HTERT RPE-1 (cell line): ENCODE results near the gene BABAM2.

Experiments used
- in situ Hi-C: fragments of 300-500 bp; cut with MboI; formaldehyde crosslinking; loops from 4 replicates; pipeline ENCODE4 v1.14.3; 2020; ENCODE audit warnings: low sequenced_read_pairs

BABAM2 gene

GRCh38 chr2:28152585-28153280 is 262.2 kb downstream of the BABAM2 start:
- in situ Hi-C loops = no loop called here

DNA sequence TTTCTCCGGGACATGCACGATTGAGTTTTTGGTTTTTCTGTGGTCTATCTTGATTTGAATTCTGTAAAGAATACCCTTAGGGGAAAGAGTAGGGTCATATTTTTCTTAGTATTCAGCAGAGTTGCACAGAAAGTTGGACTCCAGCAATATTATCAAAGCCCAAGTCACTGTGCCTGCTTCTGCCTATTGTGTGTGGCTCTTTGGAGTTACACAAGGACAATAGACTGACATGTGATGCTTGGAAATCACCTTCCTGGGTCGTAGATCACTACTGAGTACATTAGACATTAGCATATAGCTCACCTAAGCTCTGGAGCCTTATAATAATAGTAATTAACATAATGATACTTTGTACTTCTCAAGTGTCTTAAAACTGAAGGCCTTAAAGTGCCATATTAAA is 263.3 kb downstream of the BABAM2 start:
- in situ Hi-C loops = no loop called here

DNA sequence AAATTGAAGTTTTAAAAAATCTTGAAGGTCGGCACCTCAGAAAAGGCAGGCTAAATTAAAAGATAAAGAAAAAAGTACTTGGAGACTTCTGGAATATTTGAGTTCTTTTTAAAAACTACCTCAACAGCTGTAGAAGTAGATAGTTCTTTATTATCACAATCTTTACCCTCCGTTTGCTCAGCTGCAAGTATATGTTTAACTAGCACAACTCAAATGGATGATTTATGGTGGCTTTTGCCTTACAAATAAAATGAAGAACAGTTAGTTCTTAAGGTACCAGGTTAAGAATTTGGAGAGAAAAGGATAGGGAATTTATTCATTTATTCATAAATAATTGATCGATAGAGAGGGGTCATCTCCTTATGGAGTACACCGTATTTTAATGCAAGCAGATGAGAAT is 264.6 kb downstream of the BABAM2 start:
- in situ Hi-C loops = no loop called here

GRCh38 chr2:28155627-28156026 is 265.1 kb downstream of the BABAM2 start:
- in situ Hi-C loops = no loop called here

GRCh38 chr2:28158791-28159190 is 268.3 kb downstream of the BABAM2 start:
- in situ Hi-C loops = no loop called here

DNA sequence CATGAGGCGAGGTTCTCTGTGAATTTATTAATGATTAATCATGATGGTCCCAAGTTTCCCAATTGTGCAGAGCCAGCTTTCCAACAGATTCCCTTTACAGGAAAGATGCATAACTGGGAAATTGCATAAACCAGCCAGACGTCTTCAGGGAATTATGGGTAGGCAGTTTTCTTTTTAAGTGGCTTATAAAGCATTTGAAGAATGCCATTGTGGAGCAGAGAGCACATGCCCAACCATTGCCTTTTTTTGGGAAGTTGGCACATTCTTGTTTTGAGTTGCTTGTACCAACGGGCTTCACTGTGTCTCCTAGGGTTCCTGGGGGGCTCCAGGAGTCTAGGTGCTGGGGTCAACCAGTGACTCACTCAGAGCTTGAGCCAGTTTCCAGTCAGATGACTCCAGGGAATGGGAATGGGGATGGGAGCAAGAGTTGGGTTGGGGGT is 270.5 kb downstream of the BABAM2 start:
- in situ Hi-C loops = no loop called here

DNA sequence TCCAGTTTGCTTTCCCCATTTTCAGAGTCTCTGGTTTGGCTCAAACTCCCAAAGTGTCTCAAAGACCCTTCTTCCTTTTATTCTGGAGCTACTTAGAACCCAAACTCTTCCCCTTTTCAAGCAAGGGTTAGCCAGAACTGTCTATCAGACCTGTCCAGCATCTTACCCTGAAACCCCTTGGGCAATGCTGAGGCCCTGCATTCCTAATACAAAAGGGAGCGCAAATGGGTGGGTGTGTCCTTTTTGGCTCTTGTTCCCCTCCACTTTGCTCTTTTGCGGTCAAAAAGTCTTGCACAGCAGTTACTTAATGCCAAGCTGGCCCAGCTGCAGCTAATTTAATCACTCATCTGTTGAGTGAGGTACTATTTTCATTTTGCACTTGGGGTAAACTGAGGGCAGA is 270.9 kb downstream of the BABAM2 start:
- in situ Hi-C loops = no loop called here

- in situ Hi-C loops = no loop called here
Observed at GRCh38 chr2:28162564-28162963, 272.0 kb downstream of the BABAM2 start.

GRCh38 chr2:28163028-28163427 is 272.5 kb downstream of the BABAM2 start:
- in situ Hi-C loops = no loop called here

GRCh38 chr2:28163627-28164279 is 273.2 kb downstream of the BABAM2 start:
- in situ Hi-C loops = no loop called here

DNA sequence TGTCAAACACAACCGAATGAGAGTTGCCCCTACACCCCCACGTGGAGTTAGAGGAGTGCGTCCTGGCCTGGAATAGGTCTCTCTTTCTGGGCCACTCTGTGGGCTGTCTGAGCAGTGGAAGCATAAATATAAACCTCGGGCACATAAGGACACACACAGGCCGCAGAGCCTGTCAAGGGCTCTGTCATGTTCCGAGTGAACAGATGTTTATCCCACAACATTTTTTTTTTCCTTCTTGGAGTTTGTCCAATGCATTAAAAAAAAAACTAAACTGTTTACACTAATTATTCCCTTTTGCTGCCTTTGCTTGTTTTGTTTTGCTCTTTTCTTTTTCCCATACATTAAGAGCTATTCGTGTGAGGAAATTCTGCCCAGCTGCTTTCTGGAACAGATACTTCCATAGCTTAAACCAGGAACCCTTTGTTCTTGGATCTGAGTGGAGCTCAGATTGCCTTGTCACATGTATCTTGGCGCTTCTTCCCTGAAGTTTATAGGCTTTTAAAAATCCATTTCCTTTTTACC is 273.8 kb downstream of the BABAM2 start:
- in situ Hi-C loops = no loop called here

DNA sequence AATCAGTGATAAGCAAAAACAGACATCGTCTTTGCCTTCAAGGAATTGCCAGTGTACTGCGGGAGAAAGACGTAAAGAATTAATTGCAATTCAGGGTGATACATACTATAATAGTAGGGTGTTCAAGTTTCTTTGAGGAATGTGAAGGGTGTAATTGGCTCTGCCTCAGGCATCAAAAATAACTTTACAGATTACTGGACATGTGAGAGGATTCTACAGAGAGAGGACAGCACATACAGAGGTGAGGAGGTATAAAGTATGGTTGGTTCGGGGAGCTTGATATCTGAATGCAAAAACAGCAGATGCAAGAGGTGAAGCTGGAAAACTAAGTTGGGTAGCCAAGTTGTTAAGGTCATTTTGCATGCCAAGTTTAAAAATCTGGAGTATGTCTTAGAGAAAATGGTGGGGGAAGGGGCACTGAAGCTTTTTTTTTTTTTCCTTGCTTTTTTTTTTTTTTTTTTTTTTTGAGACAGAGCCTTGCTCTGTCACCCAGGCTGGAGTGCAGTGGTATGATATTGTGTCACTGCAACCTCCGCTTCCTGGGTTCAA is 274.6 kb downstream of the BABAM2 start:
- in situ Hi-C loops = no loop called here

- in situ Hi-C loops = no loop called here
Observed at GRCh38 chr2:28166956-28167355, 276.4 kb downstream of the BABAM2 start.

GRCh38 chr2:28168376-28168775 is 277.8 kb downstream of the BABAM2 start:
- in situ Hi-C loops = no loop called here

DNA sequence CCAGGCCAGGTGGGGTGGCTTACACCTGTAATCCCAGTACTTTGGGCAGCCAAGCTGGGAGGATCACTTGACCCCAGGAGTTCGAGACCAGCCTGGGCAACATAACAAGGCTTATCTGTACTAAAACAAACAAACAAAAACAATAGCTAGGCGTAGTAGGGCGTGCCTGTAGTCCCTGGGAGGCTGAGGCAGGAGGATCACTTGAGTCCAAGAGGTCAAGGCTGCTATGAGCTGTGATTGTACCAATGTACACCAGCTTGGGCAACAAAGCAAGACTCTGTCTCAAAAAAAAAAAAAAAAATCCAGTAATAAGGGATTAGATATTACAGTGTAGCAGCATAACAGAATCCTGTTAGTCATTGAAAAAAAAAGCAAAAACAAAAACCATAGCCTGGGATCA is 279.0 kb downstream of the BABAM2 start:
- in situ Hi-C loops = no loop called here

GRCh38 chr2:28172114-28172898 is 281.8 kb downstream of the BABAM2 start:
- in situ Hi-C loops = no loop called here

DNA sequence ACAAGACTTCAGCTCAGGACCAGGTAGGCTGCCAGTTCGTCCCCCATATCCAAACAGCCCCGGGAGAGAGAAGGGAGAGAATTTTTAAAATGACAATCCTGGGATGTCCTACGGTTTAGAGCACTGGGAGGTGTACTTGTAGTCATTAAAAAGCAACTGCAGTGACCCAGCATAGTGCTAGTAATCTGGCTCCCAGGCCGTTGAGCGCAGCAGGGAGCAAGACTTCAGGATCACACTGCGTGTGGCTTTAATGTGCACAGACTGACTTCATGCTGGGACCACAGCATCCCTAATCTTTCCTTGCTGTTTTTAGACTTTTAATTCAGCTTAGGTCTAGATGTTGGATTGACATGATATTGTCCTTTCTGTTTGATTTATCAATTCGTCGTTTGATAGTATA is 282.8 kb downstream of the BABAM2 start:
- in situ Hi-C loops = no loop called here

DNA sequence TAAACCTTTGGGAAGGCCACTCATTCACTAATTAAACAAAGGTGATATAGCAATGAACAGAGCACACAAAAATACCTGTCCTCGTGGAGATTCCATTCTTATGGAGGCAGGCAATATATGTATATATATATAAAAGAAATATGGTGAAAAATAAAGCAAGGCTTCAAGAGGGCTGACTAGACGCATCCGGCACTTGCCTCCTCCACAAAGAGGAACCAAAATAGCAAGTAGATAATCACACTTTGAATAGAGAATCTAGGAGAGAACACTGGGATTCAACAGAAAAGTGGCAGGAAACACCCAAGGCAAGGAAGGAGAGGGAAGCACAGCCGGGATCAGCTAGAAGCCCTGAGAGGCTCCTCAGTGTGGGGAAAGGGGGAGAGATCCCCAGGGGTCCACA is 283.7 kb downstream of the BABAM2 start:
- in situ Hi-C loops = no loop called here

DNA sequence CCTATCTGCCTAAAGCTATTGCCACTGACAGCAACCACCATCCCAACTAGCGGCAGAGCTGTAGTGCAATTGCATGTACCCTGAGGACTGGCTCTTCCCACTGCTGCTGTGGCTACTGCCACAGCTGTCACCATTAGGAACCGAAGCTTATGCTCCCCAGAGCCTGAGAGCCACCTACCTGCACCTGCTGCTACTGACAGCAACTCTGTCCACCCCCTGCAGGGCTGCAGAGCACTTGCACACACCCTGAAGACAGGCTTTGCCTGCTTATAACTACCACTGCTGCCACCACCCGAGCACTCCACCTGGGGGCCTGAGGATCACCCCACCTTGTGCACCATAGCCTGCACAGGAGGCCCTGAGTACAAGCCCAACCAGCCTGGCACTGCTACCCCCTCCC is 284.5 kb downstream of the BABAM2 start:
- in situ Hi-C loops = no loop called here

DNA sequence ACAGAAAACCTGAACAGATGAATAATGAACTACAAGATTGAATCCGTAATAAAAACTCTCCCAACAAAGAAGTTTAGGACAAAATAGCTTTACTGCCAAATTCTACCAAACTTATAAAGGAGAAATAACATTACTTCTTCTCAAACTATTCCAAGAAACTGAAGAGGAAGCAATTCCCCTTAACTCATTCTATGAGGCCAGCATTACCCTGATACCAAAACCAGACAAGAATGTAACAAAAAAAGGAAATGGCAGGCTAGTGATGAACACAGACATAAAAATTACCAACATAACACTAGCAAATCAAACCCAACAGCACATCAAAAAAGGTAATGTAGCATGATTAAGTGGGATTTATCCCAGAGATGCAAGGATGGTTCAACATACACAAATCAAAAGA is 288.4 kb downstream of the BABAM2 start:
- in situ Hi-C loops = no loop called here

- in situ Hi-C loops = no loop called here
Observed at GRCh38 chr2:28181801-28182200, 291.3 kb downstream of the BABAM2 start.
